ENCODE results near the gene GRM3. TPM values are rescaled to one million over a fixed set of nuclear protein-coding genes. Genes with fewer than 3 reads are reported as not detected.
A peak's percentile ranks its signal among the peaks of the same experiment; 100 is the strongest.

GRM3 gene
- total and polyA plus RNA-seq, 7 experiments from 2014 or later = not detected

- no peak for ATAC-seq
- Histone ChIP-seq H3K4me1 (ENCODE audit: control insufficient read depth in 2 of 2, insufficient read depth in 2 of 2, low read length in 2 of 2) (no peaks in the 10 kb centered on the region), H3K36me3 (ENCODE audit: control insufficient read depth in 2 of 3, insufficient read depth in 3 of 3, low read length in 3 of 3) (no peaks in the 10 kb centered on the region), H3K27ac (ENCODE audit: low read depth, low read length) (no peak overlapping the region), H3K4me3 (ENCODE audit: low read length) (no peak overlapping the region), H3K9me3 (ENCODE audit: control insufficient read depth in 2 of 3, low read length in 3 of 3) (no peaks in the 10 kb centered on the region), H3K27me3 (ENCODE audit: control insufficient read depth in 2 of 2, insufficient read depth in 2 of 2, low read length in 2 of 2) (no peaks in the 10 kb centered on the region)
- ChIA-PET CTCF (no interaction called here), POLR2A (no interaction called here)
- no peak overlapping the region for H3K27ac Mint-ChIP-seq
- H3K4me3 Mint-ChIP-seq = no peak overlapping the region
- H3K9me3 Mint-ChIP-seq = no peaks in the 10 kb centered on the region
- intact Hi-C loops (cut with micrococcal nuclease) = no loop called here
- no peak for DNase-seq
- H3K4me1 Mint-ChIP-seq = no peaks in the 10 kb centered on the region
- H3K36me3 Mint-ChIP-seq = no peaks in the 10 kb centered on the region
- no peaks in the 10 kb centered on the region for H3K27me3 Mint-ChIP-seq
These were observed 45.7 kb downstream of the GRM3 start for GRCh38 chr7:86689363-86689762.

GRCh38 chr7:86692755-86693154 lies 49.0 kb downstream of the GRM3 start:
- no peak overlapping the region for H3K4me3 Mint-ChIP-seq
- H3K36me3 Mint-ChIP-seq = no peaks in the 10 kb centered on the region
- CTCF ChIA-PET = no interaction called here
- Histone ChIP-seq H3K9me3 (ENCODE audit: control insufficient read depth in 2 of 3, low read length in 3 of 3) (no peaks in the 10 kb centered on the region), H3K4me3 (ENCODE audit: low read length) (no peak overlapping the region), H3K27ac (ENCODE audit: low read depth, low read length) (no peak overlapping the region), H3K27me3 (ENCODE audit: control insufficient read depth in 2 of 2, insufficient read depth in 2 of 2, low read length in 2 of 2) (no peaks in the 10 kb centered on the region), H3K36me3 (ENCODE audit: control insufficient read depth in 2 of 3, insufficient read depth in 3 of 3, low read length in 3 of 3) (no peaks in the 10 kb centered on the region), H3K4me1 (ENCODE audit: control insufficient read depth in 2 of 2, insufficient read depth in 2 of 2, low read length in 2 of 2) (no peaks in the 10 kb centered on the region)
- H3K27me3 Mint-ChIP-seq = no peaks in the 10 kb centered on the region
- H3K9me3 Mint-ChIP-seq = no peaks in the 10 kb centered on the region
- ATAC-seq (no peak), DNase-seq (no peak)
- intact Hi-C loops (cut with micrococcal nuclease) = no loop called here
- POLR2A ChIA-PET = interaction anchor here (0.7 kb wide), 1 partner anchor 44 kb away, joined by 3 read pairs; no protein-coding TSS in a partner anchor
- H3K4me1 Mint-ChIP-seq = no peaks in the 10 kb centered on the region
- no peak overlapping the region for H3K27ac Mint-ChIP-seq

- ATAC-seq = no peak
- Mint-ChIP-seq H3K27ac (no peak overlapping the region), H3K27me3 (no peaks in the 10 kb centered on the region), H3K4me1 (no peaks in the 10 kb centered on the region), H3K9me3 (peaks cover 0 to 9% (median 0%) of the 10 kb centered on the region in 11 donors), H3K36me3 (no peaks in the 10 kb centered on the region), H3K4me3 (no peak overlapping the region)
- DNase-seq = no peak
- ChIA-PET CTCF (no interaction called here), POLR2A (no interaction called here)
- intact Hi-C loops (cut with micrococcal nuclease) = no loop called here
- H3K27ac ChIP-seq (ENCODE audit: low read depth, low read length) = no peak overlapping the region
- no peaks in the 10 kb centered on the region for H3K36me3 ChIP-seq (ENCODE audit: control insufficient read depth in 2 of 3, insufficient read depth in 3 of 3, low read length in 3 of 3)
- H3K9me3 ChIP-seq (ENCODE audit: control insufficient read depth in 2 of 3, low read length in 3 of 3) = no peaks in the 10 kb centered on the region
- H3K4me1 ChIP-seq (ENCODE audit: control insufficient read depth in 2 of 2, insufficient read depth in 2 of 2, low read length in 2 of 2) = no peaks in the 10 kb centered on the region
- H3K4me3 ChIP-seq (ENCODE audit: low read length) = no peak overlapping the region
- H3K27me3 ChIP-seq (ENCODE audit: control insufficient read depth in 2 of 2, insufficient read depth in 2 of 2, low read length in 2 of 2) = no peaks in the 10 kb centered on the region
These were observed 62.7 kb downstream of the GRM3 start for GRCh38 chr7:86706406-86706805.

GRCh38 chr7:86708031-86708680 lies 64.4 kb downstream of the GRM3 start:
- Mint-ChIP-seq H3K36me3 (no peaks in the 10 kb centered on the region), H3K9me3 (peaks cover 0 to 9% (median 0%) of the 10 kb centered on the region in 11 donors), H3K4me1 (no peaks in the 10 kb centered on the region), H3K27me3 (peaks cover 0 to under 1% (median 0%) of the 10 kb centered on the region in 5 donors), H3K27ac (no peak overlapping the region), H3K4me3 (no peak overlapping the region)
- H3K4me3 ChIP-seq (ENCODE audit: low read length) = no peak overlapping the region
- DNase-seq (no peak), ATAC-seq (no peak)
- H3K4me1 ChIP-seq (ENCODE audit: control insufficient read depth in 2 of 2, insufficient read depth in 2 of 2, low read length in 2 of 2) = no peaks in the 10 kb centered on the region
- no peaks in the 10 kb centered on the region for H3K9me3 ChIP-seq (ENCODE audit: control insufficient read depth in 2 of 3, low read length in 3 of 3)
- POLR2A ChIA-PET = no interaction called here
- no peak overlapping the region for H3K27ac ChIP-seq (ENCODE audit: low read depth, low read length)
- H3K36me3 ChIP-seq (ENCODE audit: control insufficient read depth in 2 of 3, insufficient read depth in 3 of 3, low read length in 3 of 3) = no peaks in the 10 kb centered on the region
- CTCF ChIA-PET = no interaction called here
- intact Hi-C loops (cut with micrococcal nuclease) = no loop called here
- H3K27me3 ChIP-seq (ENCODE audit: control insufficient read depth in 2 of 2, insufficient read depth in 2 of 2, low read length in 2 of 2) = no peaks in the 10 kb centered on the region

- POLR2A ChIA-PET = no interaction called here
- ATAC-seq = no peak
These were observed 76.6 kb downstream of the GRM3 start for GRCh38 chr7:86720306-86720705.

GRCh38 chr7:86733783-86734182 lies 90.1 kb downstream of the GRM3 start:
- H3K27me3 ChIP-seq (ENCODE audit: control insufficient read depth in 2 of 2, insufficient read depth in 2 of 2, low read length in 2 of 2) = no peaks in the 10 kb centered on the region
- Mint-ChIP-seq H3K27ac (no peak overlapping the region), H3K4me3 (no peak overlapping the region), H3K9me3 (peaks cover 3 to 29% (median 10%) of the 10 kb centered on the region in 11 donors), H3K36me3 (peaks cover 0 to 9% (median 0%) of the 10 kb centered on the region in 5 donors), H3K4me1 (no peaks in the 10 kb centered on the region), H3K27me3 (no peaks in the 10 kb centered on the region)
- POLR2A ChIA-PET = no interaction called here
- peak in 1 of 9 donors; percentile 0 for DNase-seq
- no peaks in the 10 kb centered on the region for H3K9me3 ChIP-seq (ENCODE audit: control insufficient read depth in 2 of 3, low read length in 3 of 3)
- H3K36me3 ChIP-seq (ENCODE audit: control insufficient read depth in 2 of 3, insufficient read depth in 3 of 3, low read length in 3 of 3) = no peaks in the 10 kb centered on the region
- H3K27ac ChIP-seq (ENCODE audit: low read depth, low read length) = no peak overlapping the region
- no peaks in the 10 kb centered on the region for H3K4me1 ChIP-seq (ENCODE audit: control insufficient read depth in 2 of 2, insufficient read depth in 2 of 2, low read length in 2 of 2)
- CTCF ChIA-PET = no interaction called here
- no peak for ATAC-seq
- intact Hi-C loops (cut with micrococcal nuclease) = no loop called here
- H3K4me3 ChIP-seq (ENCODE audit: low read length) = no peak overlapping the region

More at GRCh38 chr7:86720306-86720705, 76.6 kb downstream of the GRM3 start:
- no peaks in the 10 kb centered on the region for H3K9me3 ChIP-seq (ENCODE audit: control insufficient read depth in 2 of 3, low read length in 3 of 3)
- Mint-ChIP-seq H3K27ac (no peak overlapping the region), H3K4me3 (no peak overlapping the region), H3K36me3 (peaks cover 0 to 4% (median 0%) of the 10 kb centered on the region in 5 donors), H3K27me3 (no peaks in the 10 kb centered on the region), H3K9me3 (peaks cover 0 to 12% (median 5%) of the 10 kb centered on the region in 11 donors), H3K4me1 (peaks cover 0 to 3% (median 0%) of the 10 kb centered on the region in 7 donors)
- H3K4me3 ChIP-seq (ENCODE audit: low read length) = no peak overlapping the region
- H3K36me3 ChIP-seq (ENCODE audit: control insufficient read depth in 2 of 3, insufficient read depth in 3 of 3, low read length in 3 of 3) = no peaks in the 10 kb centered on the region
- no peak overlapping the region for H3K27ac ChIP-seq (ENCODE audit: low read depth, low read length)
- CTCF ChIA-PET = no interaction called here
- H3K4me1 ChIP-seq (ENCODE audit: control insufficient read depth in 2 of 2, insufficient read depth in 2 of 2, low read length in 2 of 2) = no peaks in the 10 kb centered on the region
- intact Hi-C loops (cut with micrococcal nuclease) = no loop called here
- no peaks in the 10 kb centered on the region for H3K27me3 ChIP-seq (ENCODE audit: control insufficient read depth in 2 of 2, insufficient read depth in 2 of 2, low read length in 2 of 2)
- DNase-seq = no peak

- no peaks in the 10 kb centered on the region for H3K4me1 ChIP-seq (ENCODE audit: control insufficient read depth in 2 of 2, insufficient read depth in 2 of 2, low read length in 2 of 2)
- ATAC-seq (no peak), DNase-seq (no peak)
- Mint-ChIP-seq H3K9me3 (peaks cover 0 to 4% (median 0%) of the 10 kb centered on the region in 11 donors), H3K27ac (no peak overlapping the region), H3K36me3 (no peaks in the 10 kb centered on the region), H3K4me1 (no peaks in the 10 kb centered on the region), H3K4me3 (no peak overlapping the region), H3K27me3 (peaks cover 0 to 11% (median 0%) of the 10 kb centered on the region in 5 donors)
- POLR2A ChIA-PET = no interaction called here
- no peaks in the 10 kb centered on the region for H3K27me3 ChIP-seq (ENCODE audit: control insufficient read depth in 2 of 2, insufficient read depth in 2 of 2, low read length in 2 of 2)
- H3K9me3 ChIP-seq (ENCODE audit: control insufficient read depth in 2 of 3, low read length in 3 of 3) = no peaks in the 10 kb centered on the region
- intact Hi-C loops (cut with micrococcal nuclease) = no loop called here
- CTCF ChIA-PET = no interaction called here
- H3K36me3 ChIP-seq (ENCODE audit: control insufficient read depth in 2 of 3, insufficient read depth in 3 of 3, low read length in 3 of 3) = no peaks in the 10 kb centered on the region
- H3K27ac ChIP-seq (ENCODE audit: low read depth, low read length) = no peak overlapping the region
- no peak overlapping the region for H3K4me3 ChIP-seq (ENCODE audit: low read length)
These were observed 101.5 kb downstream of the GRM3 start for GRCh38 chr7:86745013-86745745.

Measured in naive thymus-derived CD4-positive, alpha-beta T cell (primary cell).